Gastroesophageal sphincter (tissue), 3 donors: ENCODE measurements around the gene NEDD8.

Source experiments
- EP300 ChIP-seq: sonication (generic); formaldehyde crosslinking; IDR thresholded peaks from one replicate; pipeline ENCODE4 v1.6.1; 2017; ENCODE audit warnings: antibody characterized with exemption, mild to moderate bottlenecking
- POLR2A ChIP-seq, 2 donors: fragments of 450-650 bp; IDR thresholded peaks; one replicate each; pipeline ENCODE4 v1.6.1; 2017; ENCODE audit warnings: antibody characterized with exemption in 2 of 2, mild to moderate bottlenecking in 2 of 2, moderate library complexity in 1 of 2
- POLR2AphosphoS5 ChIP-seq: sonication (generic); formaldehyde crosslinking; IDR thresholded peaks from one replicate; pipeline ENCODE4 v1.6.1; 2017; ENCODE audit warnings: antibody characterized with exemption
- TF ChIP-seq, protein P1 (sequence below), 4 experiments: fragments of 200-600 bp in 2 of 4; fragments of 450-650 bp in 2 of 4; sonication (generic) in 1 of 4; IDR thresholded peaks; one replicate each; pipeline ENCODE4 v1.5.1; 2017 to 2019; ENCODE audit warnings: antibody characterized with exemption in 4 of 4, mild to moderate bottlenecking in 2 of 4, moderate library complexity in 2 of 4

DNA sequence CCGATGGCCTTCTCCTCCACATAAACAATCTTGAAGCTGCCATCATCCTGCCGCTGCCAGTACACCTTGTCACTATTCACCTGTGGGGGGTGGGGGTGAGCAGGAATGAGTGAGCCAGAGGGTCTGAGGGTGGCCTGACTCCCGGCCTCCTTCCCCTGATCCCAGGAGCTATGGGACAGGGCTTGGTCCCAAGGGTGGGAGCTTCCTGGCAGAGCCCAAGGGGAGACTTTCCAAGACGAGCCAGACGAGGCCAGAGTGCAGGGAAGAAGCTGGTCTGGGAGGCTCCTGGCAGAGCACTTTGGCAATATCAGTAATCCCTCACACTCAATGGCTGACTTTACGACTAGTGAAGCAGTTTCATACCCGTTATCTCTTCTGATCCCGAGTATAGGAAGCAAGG is 23.3 kb upstream of the NEDD8 start:
- TF ChIP-seq, protein P1, sequence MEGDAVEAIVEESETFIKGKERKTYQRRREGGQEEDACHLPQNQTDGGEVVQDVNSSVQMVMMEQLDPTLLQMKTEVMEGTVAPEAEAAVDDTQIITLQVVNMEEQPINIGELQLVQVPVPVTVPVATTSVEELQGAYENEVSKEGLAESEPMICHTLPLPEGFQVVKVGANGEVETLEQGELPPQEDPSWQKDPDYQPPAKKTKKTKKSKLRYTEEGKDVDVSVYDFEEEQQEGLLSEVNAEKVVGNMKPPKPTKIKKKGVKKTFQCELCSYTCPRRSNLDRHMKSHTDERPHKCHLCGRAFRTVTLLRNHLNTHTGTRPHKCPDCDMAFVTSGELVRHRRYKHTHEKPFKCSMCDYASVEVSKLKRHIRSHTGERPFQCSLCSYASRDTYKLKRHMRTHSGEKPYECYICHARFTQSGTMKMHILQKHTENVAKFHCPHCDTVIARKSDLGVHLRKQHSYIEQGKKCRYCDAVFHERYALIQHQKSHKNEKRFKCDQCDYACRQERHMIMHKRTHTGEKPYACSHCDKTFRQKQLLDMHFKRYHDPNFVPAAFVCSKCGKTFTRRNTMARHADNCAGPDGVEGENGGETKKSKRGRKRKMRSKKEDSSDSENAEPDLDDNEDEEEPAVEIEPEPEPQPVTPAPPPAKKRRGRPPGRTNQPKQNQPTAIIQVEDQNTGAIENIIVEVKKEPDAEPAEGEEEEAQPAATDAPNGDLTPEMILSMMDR (IDR thresholded peaks at IDR 0.05), result no peak
- TF ChIP-seq POLR2A (IDR thresholded peaks at IDR 0.05) (no peak), POLR2AphosphoS5 (no peak), EP300 (no peak)
